Hepatocyte (in vitro differentiated cells): ENCODE results near the gene HOXD11. TPM values are rescaled to one million over a fixed set of nuclear protein-coding genes. Genes with fewer than 3 reads are reported as not detected.

Experiments
- DNase-seq: peaks from one replicate; pipeline ENCODE4 v3.0.0-alpha.2; 2016; ENCODE audit warnings: low spot score
- H2AFZ ChIP-seq: fragments of 200-600 bp; sonication (generic); 2 replicates; pipeline ENCODE4 v1.6.0; 2016; ENCODE audit warnings: antibody characterized with exemption, mild to moderate bottlenecking
- H3K27ac ChIP-seq: fragments of 200-600 bp; sonication (generic); 2 replicates; pipeline ENCODE4 v1.5.1; 2016; ENCODE audit warnings: mild to moderate bottlenecking
- H3K27me3 ChIP-seq: fragments of 200-600 bp; sonication (generic); 2 replicates; pipeline ENCODE4 v1.6.1; 2016
- H3K36me3 ChIP-seq: fragments of 200-600 bp; sonication (generic); replicated peaks from 2 replicates; pipeline ENCODE4 v1.5.1; 2016; ENCODE audit warnings: low read depth; ENCODE audit not compliant: insufficient read depth
- H3K4me1 ChIP-seq: fragments of 200-600 bp; sonication (generic); 2 replicates; pipeline ENCODE4 v1.5.1; 2016; ENCODE audit warnings: mild to moderate bottlenecking, moderate library complexity; ENCODE audit not compliant: insufficient read depth
- H3K4me2 ChIP-seq: fragments of 200-600 bp; sonication (generic); 2 replicates; pipeline ENCODE4 v1.6.0; 2016
- H3K4me3 ChIP-seq: fragments of 200-600 bp; sonication (generic); 2 replicates; pipeline ENCODE4 v1.5.1; 2016; ENCODE audit warnings: mild to moderate bottlenecking
- H3K79me2 ChIP-seq: fragments of 200-600 bp; sonication (generic); 2 replicates; pipeline ENCODE4 v1.6.0; 2017; ENCODE audit warnings: mild to moderate bottlenecking
- H3K9me2 ChIP-seq: fragments of 200-600 bp; sonication (generic); replicated peaks from 2 replicates; pipeline ENCODE4 v1.6.0; 2017; ENCODE audit warnings: mild to moderate bottlenecking; ENCODE audit not compliant: insufficient read depth
- H3K9me3 ChIP-seq: fragments of 200-600 bp; sonication (generic); 2 replicates; pipeline ENCODE4 v1.5.1; 2016; ENCODE audit warnings: low read depth, mild to moderate bottlenecking
- H4K20me1 ChIP-seq: fragments of 200-600 bp; sonication (generic); 2 replicates; pipeline ENCODE4 v1.6.0; 2016; ENCODE audit warnings: mild to moderate bottlenecking; ENCODE audit not compliant: insufficient read depth, poor library complexity, severe bottlenecking
- EZH2 ChIP-seq: fragments of 200-600 bp; sonication (generic); IDR thresholded peaks from 2 replicates; pipeline ENCODE4 v1.6.1; 2016; ENCODE audit warnings: antibody characterized with exemption, mild to moderate bottlenecking, borderline replicate concordance
- EZH2phosphoT487 ChIP-seq: fragments of 200-600 bp; sonication (generic); IDR thresholded peaks from one replicate; pipeline ENCODE4 v1.6.1; 2018; ENCODE audit warnings: antibody characterized with exemption, mild to moderate bottlenecking, low read depth, moderate library complexity; ENCODE audit not compliant: unreplicated experiment, severe bottlenecking
- WGBS: methylation state at CpG from one replicate; pipeline ENCODE4 v1.1.6; 2016; ENCODE audit warnings: low lambda C conversion rate; ENCODE audit errors: missing lambda C conversion rate; 5-methylcytosine and 5-hydroxymethylcytosine counted together
- polyA plus RNA-seq: library from polyadenylated mRNA; unstranded; fragments of >200 nt; fragmentation: Nextera tagmentation; extraction: Ambion mirVana; gene quantifications from 2 replicates; pipeline ENCODE4 v1.2.1, GENCODE V29; 2016
- total RNA-seq: library from RNA; depleted of rRNA; stranded (reverse); fragments of >200 nt; gene quantifications from 2 replicates; pipeline ENCODE4 v1.2.3, GENCODE V29; 2014
- TF ChIP-seq, protein P1 (sequence below): fragments of 200-600 bp; sonication (generic); IDR thresholded peaks from 2 replicates; pipeline ENCODE4 v1.5.1; 2016; ENCODE audit warnings: antibody characterized with exemption, mild to moderate bottlenecking; ENCODE audit not compliant: poor library complexity

The HOXD11 gene
- total and polyA plus RNA-seq, 2 experiments from 2014 or later: 6.3 to 9.9 TPM

DNA sequence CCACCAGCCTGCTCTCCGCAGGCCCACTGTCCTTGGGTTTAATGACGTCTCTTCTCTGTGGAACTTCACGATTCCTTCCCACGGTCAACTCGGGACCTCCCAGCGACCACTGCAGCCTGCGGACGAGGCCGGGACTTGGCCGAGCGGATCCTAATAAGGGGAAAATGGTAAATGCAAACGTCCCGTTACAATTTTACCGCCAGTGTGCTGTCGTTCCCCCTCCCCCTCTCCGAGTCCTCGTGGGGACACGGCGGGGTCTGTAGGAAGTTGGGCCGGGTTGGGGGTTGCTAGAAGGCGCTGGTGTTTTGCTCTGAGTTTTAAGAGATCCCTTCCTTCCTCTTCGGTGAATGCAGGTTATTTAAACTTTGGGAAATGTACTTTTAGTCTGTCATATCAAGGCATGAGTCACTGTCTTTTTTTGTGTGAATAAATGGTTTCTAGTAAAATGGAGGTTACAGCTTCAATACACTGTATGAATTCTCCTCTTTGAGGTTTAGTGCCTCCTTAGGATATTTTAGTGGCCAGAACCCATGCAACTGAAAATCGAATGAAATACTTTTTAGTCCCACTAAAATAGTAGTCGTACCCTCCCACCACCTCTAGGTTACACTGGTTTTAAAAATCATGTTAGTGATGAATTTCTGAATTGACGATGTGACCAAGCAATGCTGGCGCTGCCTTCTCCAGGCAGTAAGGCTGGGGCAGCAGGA, 2.3 kb downstream of the HOXD11 start:
- Histone ChIP-seq H2AFZ (no peak overlapping the region), H3K27ac (peak overlapping the region; percentile 31), H3K4me2 (peak overlapping the region; percentile 73), H3K4me1 (no peaks in the 10 kb centered on the region), H3K79me2 (peaks cover 58% of the 10 kb centered on the region), H3K9me2 (no peaks in the 10 kb centered on the region), H3K4me3 (peak overlapping the region; percentile 29), H3K36me3 (no peaks in the 10 kb centered on the region), H4K20me1 (peaks cover 40% of the 10 kb centered on the region), H3K27me3 (peaks cover 94% of the 10 kb centered on the region), H3K9me3 (peaks cover 3% of the 10 kb centered on the region)
- peak; percentile 86 for TF ChIP-seq EZH2
- TF ChIP-seq, protein P1, sequence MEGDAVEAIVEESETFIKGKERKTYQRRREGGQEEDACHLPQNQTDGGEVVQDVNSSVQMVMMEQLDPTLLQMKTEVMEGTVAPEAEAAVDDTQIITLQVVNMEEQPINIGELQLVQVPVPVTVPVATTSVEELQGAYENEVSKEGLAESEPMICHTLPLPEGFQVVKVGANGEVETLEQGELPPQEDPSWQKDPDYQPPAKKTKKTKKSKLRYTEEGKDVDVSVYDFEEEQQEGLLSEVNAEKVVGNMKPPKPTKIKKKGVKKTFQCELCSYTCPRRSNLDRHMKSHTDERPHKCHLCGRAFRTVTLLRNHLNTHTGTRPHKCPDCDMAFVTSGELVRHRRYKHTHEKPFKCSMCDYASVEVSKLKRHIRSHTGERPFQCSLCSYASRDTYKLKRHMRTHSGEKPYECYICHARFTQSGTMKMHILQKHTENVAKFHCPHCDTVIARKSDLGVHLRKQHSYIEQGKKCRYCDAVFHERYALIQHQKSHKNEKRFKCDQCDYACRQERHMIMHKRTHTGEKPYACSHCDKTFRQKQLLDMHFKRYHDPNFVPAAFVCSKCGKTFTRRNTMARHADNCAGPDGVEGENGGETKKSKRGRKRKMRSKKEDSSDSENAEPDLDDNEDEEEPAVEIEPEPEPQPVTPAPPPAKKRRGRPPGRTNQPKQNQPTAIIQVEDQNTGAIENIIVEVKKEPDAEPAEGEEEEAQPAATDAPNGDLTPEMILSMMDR: no peak
- peak; percentile 53 for TF ChIP-seq EZH2phosphoT487
- WGBS: 12% methylated on average over 26 of the region's 26 CpGs
- no peak for DNase-seq

DNA sequence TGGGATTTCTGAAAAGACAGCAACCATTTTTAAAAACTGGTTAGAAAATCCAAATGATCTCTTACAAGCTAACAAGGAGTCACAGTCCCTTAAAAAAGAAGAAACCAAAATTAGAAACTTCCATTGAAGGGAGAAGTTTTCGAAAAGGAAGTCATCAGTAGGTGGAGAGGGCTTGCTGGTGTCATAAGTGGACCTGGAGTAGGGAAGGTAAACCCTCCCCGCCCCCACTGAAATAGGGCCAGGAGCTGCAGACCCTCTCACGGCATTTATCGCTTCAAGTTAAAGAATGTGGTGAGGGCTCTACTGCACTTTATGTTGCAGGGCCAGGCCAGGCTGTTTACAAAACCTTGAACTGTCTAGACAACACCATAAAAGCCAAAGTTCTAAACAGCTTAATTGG, 2.9 kb downstream of the HOXD11 start:
- H3K4me1 ChIP-seq: no peaks in the 10 kb centered on the region
- WGBS: 36% methylated on average over 4 of the region's 4 CpGs
- peak overlapping the region; percentile 73 for H3K4me2 ChIP-seq
- peaks cover 46% of the 10 kb centered on the region for H4K20me1 ChIP-seq
- peaks cover 3% of the 10 kb centered on the region for H3K9me3 ChIP-seq
- TF ChIP-seq, protein P1: no peak
- TF ChIP-seq EZH2 (no peak), EZH2phosphoT487 (no peak)
- H3K27me3 ChIP-seq: peaks cover 94% of the 10 kb centered on the region
- H3K27ac ChIP-seq: no peak overlapping the region
- H3K9me2 ChIP-seq: no peaks in the 10 kb centered on the region
- DNase-seq: no peak
- H3K4me3 ChIP-seq: no peak overlapping the region
- H3K79me2 ChIP-seq: peaks cover 64% of the 10 kb centered on the region
- no peak overlapping the region for H2AFZ ChIP-seq
- H3K36me3 ChIP-seq: no peaks in the 10 kb centered on the region

DNA sequence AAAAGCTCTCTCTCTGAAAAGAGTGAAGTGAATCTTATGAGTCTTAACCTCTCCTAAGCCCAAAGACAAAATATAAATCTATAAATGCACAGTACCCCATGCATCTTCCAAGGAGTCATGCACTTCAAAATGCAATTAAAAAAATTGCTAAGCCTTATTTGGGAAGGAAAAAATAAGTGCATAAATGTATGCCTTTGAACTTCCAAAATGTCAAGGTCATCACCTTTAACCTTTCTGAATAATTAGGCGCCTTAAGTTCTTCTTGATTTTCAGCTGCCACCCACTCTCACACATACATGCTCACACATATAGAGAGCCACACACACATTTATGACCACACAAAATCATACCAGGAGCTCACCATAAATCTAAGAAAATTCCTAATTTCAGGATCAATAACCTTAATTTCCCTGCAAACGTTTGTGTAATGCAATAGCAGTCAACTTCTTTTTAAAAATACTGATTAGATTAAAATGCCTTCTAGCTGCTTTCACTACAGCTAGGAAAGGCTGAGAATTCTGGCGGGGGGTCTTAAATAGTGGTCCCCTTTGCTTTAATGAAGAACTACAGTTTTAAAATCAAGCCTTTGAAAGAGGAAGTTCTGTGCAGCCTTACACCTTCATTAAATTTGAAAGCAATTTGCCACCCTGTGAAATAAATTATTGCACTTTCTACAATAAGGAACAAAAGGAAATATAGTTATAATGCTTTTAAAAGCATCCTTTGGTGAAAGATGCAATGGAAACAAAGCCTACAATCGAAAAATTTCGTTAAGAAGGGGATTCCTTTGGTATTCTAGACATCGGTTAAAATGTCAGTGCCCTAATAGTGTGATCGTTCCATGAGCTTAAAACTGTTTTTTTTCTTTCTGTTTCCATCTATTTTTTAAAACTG, 3.6 kb downstream of the HOXD11 start:
- DNase-seq: no peak

More for the DNA sequence above, 3.6 kb downstream of the HOXD11 start:
- 36% methylated on average over 7 of the region's 7 CpGs for WGBS
- Histone ChIP-seq H2AFZ (no peak overlapping the region), H3K4me1 (no peaks in the 10 kb centered on the region), H3K27me3 (peaks cover 94% of the 10 kb centered on the region), H3K9me3 (peaks cover 3% of the 10 kb centered on the region), H4K20me1 (peaks cover 53% of the 10 kb centered on the region), H3K79me2 (peaks cover 69% of the 10 kb centered on the region), H3K4me2 (peak overlapping the region; percentile 73), H3K36me3 (no peaks in the 10 kb centered on the region), H3K4me3 (no peak overlapping the region), H3K27ac (no peak overlapping the region), H3K9me2 (no peaks in the 10 kb centered on the region)
- TF ChIP-seq EZH2: no peak
- TF ChIP-seq, protein P1: no peak
- no peak for TF ChIP-seq EZH2phosphoT487
